HepG2 (cell line): ENCODE measurements around the gene COX4I1. TPM values are rescaled to one million over a fixed set of nuclear protein-coding genes. Genes with fewer than 3 reads are reported as not detected.

Source experiments
- ATAC-seq: fragments of 200-7000 bp; cut with Tn5 transposase; 3 replicates; pipeline ENCODE4 v1.9.1; 2020; ENCODE audit warnings: mild to moderate bottlenecking, moderate library complexity
- BruUV-seq: library from RNA; stranded (reverse); fragments of 400-500 nt; replicated peaks from 2 replicates; lab custom pipeline; 2021; lab: Mats Ljungman, UMichigan
- CTCF ChIA-PET: fragments of 300-600 bp; formaldehyde crosslinking; extraction: SDS; loops from one replicate; lab custom pipeline; 2021; ENCODE audit warnings: low total read pairs, inconsistent platforms, low intra/inter-chr PET ratio; lab: Yijun Ruan, JAX
- POLR2A ChIA-PET: fragments of 350-600 bp; sonication (Branson Sonifier 250); formaldehyde crosslinking; loops from one replicate; lab custom pipeline; 2020; ENCODE audit warnings: antibody characterized with exemption, inconsistent platforms; lab: Yijun Ruan, JAX
- DNase-seq: peaks from one replicate; pipeline ENCODE4 v3.0.0-alpha.2; 2015; ENCODE audit warnings: low spot score
- FAIRE-seq: peaks from 3 replicates; lab custom pipeline; 2011; peaks lifted over from hg19 to GRCh38; lab: Jason Lieb, UNC
- H2AFZ ChIP-seq: one replicate; pipeline ENCODE4 v1.6.1; 2011; ENCODE audit warnings: low read length, inconsistent platforms
- H3K27ac ChIP-seq: fragments of 300-600 bp; 3 replicates; pipeline ENCODE4 v1.8.0; 2011; ENCODE audit warnings: mixed run types, mild to moderate bottlenecking, mixed read lengths, low read length, inconsistent platforms; ENCODE audit not compliant: insufficient read depth; ENCODE audit errors: extremely low read length
- H3K27me3 ChIP-seq, 2 experiments: fragments of 200-600 bp in 1 of 2; 2 replicates in 1 of 2; 3 replicates in 1 of 2; pipeline versions ENCODE4 v1.6.0 to v1.8.0; 2011; ENCODE audit warnings: low read length in 2 of 2, mild to moderate bottlenecking in 2 of 2, moderate library complexity in 2 of 2, inconsistent platforms in 1 of 2; ENCODE audit not compliant: insufficient read depth in 2 of 2, control insufficient read depth in 1 of 2
- H3K36me3 ChIP-seq, 2 experiments: fragments of 200-600 bp in 1 of 2; replicated peaks in 1 of 2; 2 replicates in 1 of 2; 3 replicates in 1 of 2; pipeline versions ENCODE4 v1.5.1 to v1.8.0; 2011; ENCODE audit warnings: low read length in 2 of 2, inconsistent platforms in 1 of 2; ENCODE audit not compliant: insufficient read depth in 2 of 2, control insufficient read depth in 1 of 2
- H3K4me1 ChIP-seq: 2 replicates; pipeline ENCODE4 v1.5.1; 2012; ENCODE audit warnings: low read length, inconsistent platforms; ENCODE audit not compliant: insufficient read depth
- H3K4me2 ChIP-seq: 2 replicates; pipeline ENCODE4 v1.6.0; 2011; ENCODE audit warnings: low read depth, low read length, inconsistent platforms
- H3K4me3 ChIP-seq, 3 experiments: fragments of 200-600 bp in 1 of 3; sonication (generic), shearing (Covaris generic) in 1 of 3; replicated peaks in 1 of 3; 2 replicates each; pipeline ENCODE4 v1.5.1; 2011 to 2016; ENCODE audit warnings: low read length in 3 of 3, inconsistent platforms in 2 of 3, low read depth in 2 of 3, mild to moderate bottlenecking in 2 of 3, control low read depth in 1 of 3, mixed read lengths in 1 of 3; ENCODE audit not compliant: insufficient read depth in 1 of 3
- H3K79me2 ChIP-seq: one replicate; pipeline ENCODE4 v1.6.1; 2011; ENCODE audit warnings: low read length, inconsistent platforms; ENCODE audit not compliant: insufficient read depth
- H3K9ac ChIP-seq: 2 replicates; pipeline ENCODE4 v1.6.0; 2011; ENCODE audit warnings: mild to moderate bottlenecking, low read depth, low read length, inconsistent platforms; ENCODE audit not compliant: insufficient read depth
- H3K9me3 ChIP-seq: 2 replicates; pipeline ENCODE4 v1.5.1; 2012; ENCODE audit warnings: mild to moderate bottlenecking, low read length
- H4K20me1 ChIP-seq: 2 replicates; pipeline ENCODE4 v1.6.0; 2011; ENCODE audit warnings: inconsistent platforms, mild to moderate bottlenecking, low read length, moderate library complexity; ENCODE audit not compliant: insufficient read depth
- FOXA1 ChIP-seq, 2 experiments: fragments of 450-650 bp in 1 of 2; sonication (generic) in 1 of 2; formaldehyde crosslinking in 1 of 2; IDR thresholded peaks; 2 replicates each; pipeline versions ENCODE4 v1.4.0 to v1.6.1; 2016 to 2020; ENCODE audit warnings: missing genetic modification reagents in 1 of 2
- GABPB1 ChIP-seq: IDR thresholded peaks from 2 replicates; pipeline ENCODE4 v1.6.1; 2016; ENCODE audit warnings: mild to moderate bottlenecking, missing genetic modification reagents, moderate library complexity, missing compliant biosample characterization
- MTF1 ChIP-seq: sonication (generic); formaldehyde crosslinking; IDR thresholded peaks from 2 replicates; pipeline ENCODE4 v1.5.0; 2020; ENCODE audit warnings: missing genetic modification reagents
- PRPF4 ChIP-seq: fragments of 200-400 bp; formaldehyde crosslinking; IDR thresholded peaks from 2 replicates; pipeline ENCODE4 v1.6.1; 2016; ENCODE audit warnings: low read length, low read depth; ENCODE audit not compliant: poor library complexity, severe bottlenecking
- SP2 ChIP-seq: sonication (generic); formaldehyde crosslinking; IDR thresholded peaks from 2 replicates; pipeline ENCODE4 v1.5.1; 2020; ENCODE audit warnings: mild to moderate bottlenecking, missing genetic modification reagents
- ZBTB38 ChIP-seq: sonication (generic); formaldehyde crosslinking; IDR thresholded peaks from 2 replicates; pipeline ENCODE4 v1.5.1; 2020; ENCODE audit warnings: mild to moderate bottlenecking, missing genetic modification reagents
- ZNF101 ChIP-seq: sonication (generic); formaldehyde crosslinking; IDR thresholded peaks from 2 replicates; pipeline ENCODE4 v1.4.0; 2020; ENCODE audit warnings: mild to moderate bottlenecking, low read depth, missing genetic modification reagents, borderline replicate concordance
- ZNF367 ChIP-seq: sonication (generic); formaldehyde crosslinking; IDR thresholded peaks from 2 replicates; pipeline ENCODE4 v1.4.0; 2020; ENCODE audit warnings: missing genetic modification reagents, borderline replicate concordance
- ZNF746 ChIP-seq: sonication (generic); formaldehyde crosslinking; IDR thresholded peaks from 2 replicates; pipeline ENCODE4 v1.8.0; 2022; ENCODE audit warnings: mild to moderate bottlenecking, missing genetic modification reagents
- ZSCAN31 ChIP-seq: sonication (generic); formaldehyde crosslinking; IDR thresholded peaks from 2 replicates; pipeline ENCODE4 v1.5.0; 2020; ENCODE audit warnings: low read depth, mild to moderate bottlenecking, missing genetic modification reagents
- WGBS: methylation state at CpG from one replicate; pipeline ENCODE4 v1.1.6; 2017; ENCODE audit warnings: low lambda C conversion rate; 5-methylcytosine and 5-hydroxymethylcytosine counted together
- in situ Hi-C: cut with HindIII; loops from 2 replicates; pipeline ENCODE4 v1.10.0; 2017; ENCODE audit warnings: low pct_unique_long_range_greater_than_20kb; ENCODE audit not compliant: extremely low pct_ligation_motif_present
- intact Hi-C: fragments of 100-400 bp; cut with micrococcal nuclease; formaldehyde crosslinking; loops from one replicate; pipeline ENCODE4 v1.10.0; 2022; ENCODE audit not compliant: unreplicated experiment
- polyA plus RNA-seq, 8 experiments: library from polyadenylated mRNA; depleted of rRNA in 3 of 8; stranded (reverse) in 7 of 8; unstranded in 1 of 8; fragments of >200 nt; fragmentation: Illumina TruSeq in 4 of 8; extraction: Trizol in 4 of 8; gene quantifications; 2 replicates each; pipeline versions ENCODE4 v1.2.1 to v1.2.3, GENCODE V29; 2011 to 2016; ENCODE audit warnings: low read depth in 4 of 8, missing spikeins in 1 of 8, mixed read lengths in 1 of 8; ENCODE audit not compliant: insufficient read depth in 1 of 8
- total RNA-seq, 5 experiments: library from RNA; depleted of rRNA; stranded (reverse); fragments of >200 nt; fragmentation: Illumina TruSeq; extraction: Trizol; gene quantifications; 2 replicates each; pipeline ENCODE4 v1.2.3, GENCODE V29; 2016; ENCODE audit warnings: low read depth in 1 of 5
- TF ChIP-seq, protein P1 (sequence below): sonication (generic); formaldehyde crosslinking; IDR thresholded peaks from 2 replicates; pipeline ENCODE4 v1.4.0; 2020; ENCODE audit warnings: missing genetic modification reagents
- TF ChIP-seq, protein P2 (sequence below): sonication (generic); formaldehyde crosslinking; IDR thresholded peaks from 2 replicates; pipeline ENCODE4 v1.5.1; 2020; ENCODE audit warnings: mild to moderate bottlenecking, missing genetic modification reagents, borderline replicate concordance
- TF ChIP-seq, protein P3 (sequence below): sonication (generic); formaldehyde crosslinking; IDR thresholded peaks from 2 replicates; pipeline ENCODE4 v1.5.0; 2020; ENCODE audit warnings: mild to moderate bottlenecking, missing genetic modification reagents, borderline replicate concordance
- TF ChIP-seq, protein P4 (sequence below): sonication (generic); formaldehyde crosslinking; IDR thresholded peaks from 2 replicates; pipeline ENCODE4 v1.8.1; 2022; ENCODE audit warnings: low read depth, mild to moderate bottlenecking, missing genetic modification reagents

The COX4I1 gene
- total and polyA plus RNA-seq, 2 of the 13 experiments (the other 11 are each of a cell fraction or from before 2014, with no cell fraction given): 658 to 902 TPM

DNA sequence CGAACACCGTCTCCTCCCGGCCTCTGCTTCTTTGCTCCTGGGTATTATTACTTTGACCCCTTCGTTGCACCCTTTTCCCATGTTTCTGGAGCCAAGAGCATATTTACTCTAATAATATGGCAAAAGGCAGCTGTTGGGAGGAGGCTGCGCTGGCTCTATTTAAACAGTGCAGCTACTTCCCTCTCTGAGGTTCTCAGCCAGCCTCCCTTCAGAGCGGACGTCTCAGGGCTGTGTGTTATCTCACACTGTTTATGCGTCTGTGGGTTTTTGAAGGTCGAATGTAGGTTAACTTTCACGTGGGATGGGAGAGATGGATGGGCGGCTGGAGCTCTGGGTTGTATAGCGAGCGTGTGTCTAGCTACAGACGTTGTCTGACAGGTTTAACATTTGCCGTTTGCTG is 45.3 kb downstream of the COX4I1 start (continued):
- TF ChIP-seq, protein P1, sequence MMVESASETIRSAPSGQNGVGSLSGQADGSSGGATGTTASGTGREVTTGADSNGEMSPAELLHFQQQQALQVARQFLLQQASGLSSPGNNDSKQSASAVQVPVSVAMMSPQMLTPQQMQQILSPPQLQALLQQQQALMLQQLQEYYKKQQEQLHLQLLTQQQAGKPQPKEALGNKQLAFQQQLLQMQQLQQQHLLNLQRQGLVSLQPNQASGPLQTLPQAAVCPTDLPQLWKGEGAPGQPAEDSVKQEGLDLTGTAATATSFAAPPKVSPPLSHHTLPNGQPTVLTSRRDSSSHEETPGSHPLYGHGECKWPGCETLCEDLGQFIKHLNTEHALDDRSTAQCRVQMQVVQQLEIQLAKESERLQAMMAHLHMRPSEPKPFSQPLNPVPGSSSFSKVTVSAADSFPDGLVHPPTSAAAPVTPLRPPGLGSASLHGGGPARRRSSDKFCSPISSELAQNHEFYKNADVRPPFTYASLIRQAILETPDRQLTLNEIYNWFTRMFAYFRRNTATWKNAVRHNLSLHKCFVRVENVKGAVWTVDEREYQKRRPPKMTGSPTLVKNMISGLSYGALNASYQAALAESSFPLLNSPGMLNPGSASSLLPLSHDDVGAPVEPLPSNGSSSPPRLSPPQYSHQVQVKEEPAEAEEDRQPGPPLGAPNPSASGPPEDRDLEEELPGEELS (CRISPR knock-in tag): peak; percentile 68
- TF ChIP-seq ZNF367 (CRISPR knock-in tag) (no peak), ZSCAN31 (CRISPR knock-in tag) (no peak), SP2 (CRISPR knock-in tag) (no peak), ZNF746 (peak; percentile 50; the same call in 1 of the 2 replicates)
- TF ChIP-seq, protein P2, sequence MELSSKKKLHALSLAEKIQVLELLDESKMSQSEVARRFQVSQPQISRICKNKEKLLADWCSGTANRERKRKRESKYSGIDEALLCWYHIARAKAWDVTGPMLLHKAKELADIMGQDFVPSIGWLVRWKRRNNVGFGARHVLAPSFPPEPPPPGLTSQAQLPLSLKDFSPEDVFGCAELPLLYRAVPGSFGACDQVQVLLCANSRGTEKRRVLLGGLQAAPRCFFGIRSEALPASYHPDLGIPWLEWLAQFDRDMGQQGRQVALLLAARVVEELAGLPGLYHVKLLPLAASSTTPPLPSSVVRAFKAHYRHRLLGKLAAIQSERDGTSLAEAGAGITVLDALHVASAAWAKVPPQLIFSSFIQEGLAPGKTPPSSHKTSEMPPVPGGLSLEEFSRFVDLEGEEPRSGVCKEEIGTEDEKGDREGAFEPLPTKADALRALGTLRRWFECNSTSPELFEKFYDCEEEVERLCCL: no peak

DNA sequence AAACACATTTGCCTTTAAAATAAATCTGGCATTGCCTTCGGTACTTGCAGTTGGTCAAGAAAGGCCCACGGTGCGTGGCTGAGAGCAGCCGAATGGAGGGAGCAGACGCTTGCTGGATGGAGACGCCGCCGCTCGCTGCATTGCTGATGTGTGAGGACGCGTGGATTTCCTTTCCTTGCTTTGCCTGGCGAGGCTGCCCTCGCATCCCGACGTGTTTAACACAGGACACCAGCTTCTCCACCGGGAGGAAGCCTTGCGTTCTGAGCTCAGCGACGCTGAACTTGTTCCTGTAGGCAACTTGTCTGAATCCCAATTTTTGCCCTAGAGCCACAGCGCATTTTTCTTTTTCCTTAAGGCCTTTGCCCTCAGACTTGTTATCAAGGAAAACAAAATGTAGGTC is 45.8 kb downstream of the COX4I1 start:
- Histone ChIP-seq H3K27me3 (peaks cover 0 to 6% of the 10 kb centered on the region in 2 experiments; a peak in 2 of 5 replicates), H2AFZ (no peak overlapping the region), H3K9ac (no peak overlapping the region), H4K20me1 (no peaks in the 10 kb centered on the region), H3K4me3 (peak overlapping the region in 1 of 3 experiments; percentile 8; a peak in 1 of 6 replicates), H3K4me1 (peaks cover 61% of the 10 kb centered on the region), H3K36me3 (no peaks in the 10 kb centered on the region), H3K27ac (no peak overlapping the region), H3K79me2 (no peaks in the 10 kb centered on the region), H3K4me2 (peak overlapping the region; percentile 45), H3K9me3 (no peaks in the 10 kb centered on the region)
- CTCF ChIA-PET: no interaction called here
- ATAC-seq: no peak
- 77% methylated on average over 20 of the region's 20 CpGs for WGBS
- BruUV-seq: no TSS peak
- in situ Hi-C loops (no loop called here), intact Hi-C loops (no loop called here)
- POLR2A ChIA-PET: interaction anchor here (0.7 kb wide), 1 partner anchor 120 kb away, joined by 3 read pairs; no protein-coding TSS in a partner anchor
- no peak for FAIRE-seq
- no peak for DNase-seq
- TF ChIP-seq ZNF101 (CRISPR knock-in tag) (no peak), GABPB1 (peak; percentile 25; the same call in 1 of the 2 replicates), FOXA1 (IDR thresholded peaks at IDR 0.05) (no peak), FOXA1 (CRISPR knock-in tag; IDR thresholded peaks at IDR 0.05) (no peak), PRPF4 (peak; percentile 20), ZBTB38 (CRISPR knock-in tag) (peak; percentile 97), MTF1 (CRISPR knock-in tag) (no peak)
- TF ChIP-seq, protein P3, sequence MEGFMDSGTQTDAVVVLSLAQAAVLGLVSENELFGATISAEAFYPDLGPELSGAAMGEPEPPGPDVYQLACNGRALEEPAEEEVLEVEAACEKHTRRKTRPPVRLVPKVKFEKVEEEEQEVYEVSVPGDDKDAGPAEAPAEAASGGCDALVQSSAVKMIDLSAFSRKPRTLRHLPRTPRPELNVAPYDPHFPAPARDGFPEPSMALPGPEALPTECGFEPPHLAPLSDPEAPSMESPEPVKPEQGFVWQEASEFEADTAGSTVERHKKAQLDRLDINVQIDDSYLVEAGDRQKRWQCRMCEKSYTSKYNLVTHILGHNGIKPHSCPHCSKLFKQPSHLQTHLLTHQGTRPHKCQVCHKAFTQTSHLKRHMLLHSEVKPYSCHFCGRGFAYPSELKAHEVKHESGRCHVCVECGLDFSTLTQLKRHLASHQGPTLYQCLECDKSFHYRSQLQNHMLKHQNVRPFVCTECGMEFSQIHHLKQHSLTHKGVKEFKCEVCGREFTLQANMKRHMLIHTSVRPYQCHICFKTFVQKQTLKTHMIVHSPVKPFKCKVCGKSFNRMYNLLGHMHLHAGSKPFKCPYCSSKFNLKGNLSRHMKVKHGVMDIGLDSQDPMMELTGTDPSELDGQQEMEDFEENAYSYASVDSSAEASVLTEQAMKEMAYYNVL (CRISPR knock-in tag): 0 out of 2 replicates have a peak, but pooled peaks have one; percentile 1
- TF ChIP-seq, protein P4, sequence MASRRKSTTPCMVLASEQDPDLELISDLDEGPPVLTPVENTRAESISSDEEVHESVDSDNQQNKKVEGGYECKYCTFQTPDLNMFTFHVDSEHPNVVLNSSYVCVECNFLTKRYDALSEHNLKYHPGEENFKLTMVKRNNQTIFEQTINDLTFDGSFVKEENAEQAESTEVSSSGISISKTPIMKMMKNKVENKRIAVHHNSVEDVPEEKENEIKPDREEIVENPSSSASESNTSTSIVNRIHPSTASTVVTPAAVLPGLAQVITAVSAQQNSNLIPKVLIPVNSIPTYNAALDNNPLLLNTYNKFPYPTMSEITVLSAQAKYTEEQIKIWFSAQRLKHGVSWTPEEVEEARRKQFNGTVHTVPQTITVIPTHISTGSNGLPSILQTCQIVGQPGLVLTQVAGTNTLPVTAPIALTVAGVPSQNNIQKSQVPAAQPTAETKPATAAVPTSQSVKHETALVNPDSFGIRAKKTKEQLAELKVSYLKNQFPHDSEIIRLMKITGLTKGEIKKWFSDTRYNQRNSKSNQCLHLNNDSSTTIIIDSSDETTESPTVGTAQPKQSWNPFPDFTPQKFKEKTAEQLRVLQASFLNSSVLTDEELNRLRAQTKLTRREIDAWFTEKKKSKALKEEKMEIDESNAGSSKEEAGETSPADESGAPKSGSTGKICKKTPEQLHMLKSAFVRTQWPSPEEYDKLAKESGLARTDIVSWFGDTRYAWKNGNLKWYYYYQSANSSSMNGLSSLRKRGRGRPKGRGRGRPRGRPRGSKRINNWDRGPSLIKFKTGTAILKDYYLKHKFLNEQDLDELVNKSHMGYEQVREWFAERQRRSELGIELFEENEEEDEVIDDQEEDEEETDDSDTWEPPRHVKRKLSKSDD (CRISPR knock-in tag): 0 out of 2 replicates have a peak, but pooled peaks have one; percentile 14
